Heart right ventricle (tissue), 16 donors: ENCODE results near the gene DGKZ. TPM values are rescaled to one million over a fixed set of nuclear protein-coding genes. Genes with fewer than 3 reads are reported as not detected.

Experiments used
- ATAC-seq, 8 donors: fragments of 200-7000 bp; cut with Tn5 transposase; one replicate each; pipeline ENCODE4 v1.9.1; 2020; ENCODE audit warnings: mild to moderate bottlenecking in 8 of 8, moderate library complexity in 8 of 8, moderate number of reproducible peaks in 1 of 8
- DNase-seq, 2 donors: peaks; one replicate each; pipeline ENCODE4 v3.0.0-alpha.2; 2020
- H3K27ac ChIP-seq, 10 donors: fragments of 200-600 bp; sonication (generic) in 2 of 10; one replicate each; pipeline versions ENCODE4 v1.5.0 to v1.8.0; 2020 to 2022; ENCODE audit warnings: mild to moderate bottlenecking in 3 of 10
- H3K27me3 ChIP-seq, 7 donors: fragments of 200-600 bp; one replicate each; pipeline ENCODE4 v1.8.0; 2021 to 2022; ENCODE audit warnings: mild to moderate bottlenecking in 2 of 7
- H3K36me3 ChIP-seq, 9 donors: fragments of 200-600 bp; sonication (generic) in 1 of 9; one replicate each; pipeline versions ENCODE4 v1.5.0 to v1.8.0; 2020 to 2022; ENCODE audit warnings: mild to moderate bottlenecking in 2 of 9
- H3K4me1 ChIP-seq, 9 donors: fragments of 200-600 bp; sonication (generic) in 1 of 9; one replicate each; pipeline versions ENCODE4 v1.5.0 to v1.8.0; 2020 to 2022; ENCODE audit warnings: mild to moderate bottlenecking in 4 of 9
- H3K4me3 ChIP-seq, 10 donors: fragments of 200-600 bp; sonication (generic) in 2 of 10; one replicate each; pipeline versions ENCODE4 v1.5.0 to v1.8.0; 2020 to 2022; ENCODE audit warnings: mild to moderate bottlenecking in 7 of 10, moderate library complexity in 2 of 10
- H3K9me3 ChIP-seq, 11 donors: fragments of 200-600 bp in 10 of 11; sonication (generic) in 2 of 11; one replicate each; pipeline versions ENCODE4 v1.5.0 to v1.8.0; 2013 to 2022; ENCODE audit warnings: mild to moderate bottlenecking in 2 of 11, control low read depth in 1 of 11, moderate library complexity in 1 of 11
- WGBS, 2 donors: extraction: QIAGEN DNeasy Blood & Tissue Kit; methylation state at CpG; one replicate each; pipeline ENCODE4 v1.1.7; 2013; ENCODE audit warnings: inconsistent platforms in 1 of 2; 5-methylcytosine and 5-hydroxymethylcytosine counted together
- intact Hi-C, 10 donors: fragments of 100-400 bp; cut with DNase I; formaldehyde crosslinking; loops; one replicate each; pipeline versions ENCODE4 v1.11.1 to v1.14.2; 2022
- polyA plus RNA-seq, 2 donors: library from polyadenylated mRNA; stranded (reverse); fragments of 200-250 nt; gene quantifications; one replicate each; pipeline ENCODE4 v1.2.3, GENCODE V29; 2013
- total RNA-seq, 10 donors: library from RNA; stranded (reverse); fragmentation: NEBNext Ultra II Directional in 3 of 10; extraction: Animal tissue kit (Norgen Biotek cat#: 25700) in 3 of 10; gene quantifications; one replicate each; pipeline versions ENCODE4 v1.2.1 to v1.2.4, GENCODE V29; 2021 to 2023
- TF ChIP-seq, protein P1 (sequence below), 9 donors: fragments of 200-600 bp; sonication (generic) in 2 of 9; IDR thresholded peaks; one replicate each; pipeline versions ENCODE4 v1.5.0 to v1.8.0; 2021 to 2022; ENCODE audit warnings: antibody characterized with exemption in 9 of 9, mild to moderate bottlenecking in 5 of 9, moderate library complexity in 1 of 9
- donor health status: Arrhythmogenic right ventricular cardiomyopathy.
- donor health status: ischemic (EF 13 %, LVEDD 7.1; RV severe dilation, severe dysfunction).
- donor health status: healthy with polysubstance abuse.
- donor health status: DM: no; HTN: yes; CAD: no.
- donor health status: DM: no; HTN: no; CAD: no.
- donor health status: ischemic (EF 25% LVEDD 6.9; RV normal size, moderate dysfunction).
- donor health status: ischemic (EF 25% LVEDD 5.7; RV mildly dilated, moderate dysfunction).
- donor health status: healthy.
- donor health status: DM: yes; HTN: yes; CAD: no.
- donor health status: Ischemic cardiomyopathy.
- donor health status: ischemic (EF 35%, LVEDD 5.7; RV mildly dilated, moderate dysfunction).
- donor health status: nonischemic (EF 11% LVEDD 7.7; RV severe dilation, severe dysfunction).
- donor health status: DM: yes; HTN: yes; CAD: no.
- donor health status: PGD.
- donor health status: ischemic (EF 29% LVEDD 5.4; RV normal size, mild dysfunction).
- donor health status: nonischemic (EF 23%, LVEDD 6.1; RV moderate dilation, normal function).

Gene DGKZ
- total and polyA plus RNA-seq, 12 donors, result 31.9 to 107 (median 60.1) TPM

DNA sequence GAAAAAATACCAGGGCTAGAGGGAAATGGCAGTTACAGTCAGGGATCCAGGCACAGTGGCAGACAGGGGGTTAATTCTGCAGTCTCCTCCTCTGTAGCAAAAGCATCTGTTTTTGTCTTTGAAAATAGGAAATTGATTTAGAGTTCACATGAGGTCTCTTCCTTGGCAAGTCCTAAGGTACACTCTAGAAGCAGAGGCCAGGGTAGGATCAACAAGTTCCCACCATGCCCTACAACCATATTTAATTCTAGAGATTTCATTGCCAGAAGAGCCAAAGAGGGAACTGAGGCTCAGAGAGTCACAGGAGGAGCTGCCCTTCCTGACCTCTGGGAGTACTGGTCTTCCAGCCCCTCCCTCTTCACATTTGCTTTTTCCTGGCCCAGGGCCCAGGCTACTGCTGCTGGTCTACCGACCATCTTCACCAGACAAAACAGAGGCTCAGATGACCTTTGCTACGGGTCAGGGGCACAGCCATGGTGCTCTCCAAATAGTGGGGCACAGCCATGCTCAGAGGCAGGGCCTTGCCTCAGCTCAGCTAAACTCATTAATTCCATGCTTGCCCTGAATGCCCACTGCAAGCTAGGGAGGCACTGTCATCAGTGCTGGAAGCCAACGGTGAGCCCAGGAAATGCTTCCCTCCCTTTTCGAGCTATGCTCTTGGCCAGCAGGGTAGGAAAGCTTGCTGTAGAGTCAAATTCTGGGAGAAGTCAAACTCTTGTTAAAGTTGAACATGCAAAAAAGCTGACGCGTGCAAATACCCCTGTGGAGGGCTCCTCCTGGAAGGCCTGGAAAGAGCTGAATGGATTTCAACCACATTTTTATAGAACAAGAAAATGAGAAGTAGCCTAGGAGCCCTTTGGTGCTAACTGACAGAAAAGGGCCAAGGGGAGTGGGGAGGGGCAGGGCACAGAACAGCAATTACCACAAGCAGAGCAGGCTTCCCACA is 56.0 kb downstream of the DGKZ start:
- Histone ChIP-seq H3K4me1 (peaks cover 5 to 36% (median 16%) of the 10 kb centered on the region in 9 donors), H3K4me3 (no peak overlapping the region), H3K9me3 (no peaks in the 10 kb centered on the region), H3K36me3 (peaks cover 0 to 81% (median 26%) of the 10 kb centered on the region in 9 donors), H3K27me3 (no peaks in the 10 kb centered on the region), H3K27ac (peak overlapping the region in 2 of 10 donors; percentile 1 to 44)
- DNase-seq (peak in 1 of 2 donors; percentile 33), ATAC-seq (peak in 7 of 8 donors; percentile 38 to 76 (median 56))
- intact Hi-C loops, result loop anchor here in 1 of 10 donors (5.0 kb wide), 1 partner anchor 209 kb away; no protein-coding TSS in a partner anchor
- TF ChIP-seq, protein P1, sequence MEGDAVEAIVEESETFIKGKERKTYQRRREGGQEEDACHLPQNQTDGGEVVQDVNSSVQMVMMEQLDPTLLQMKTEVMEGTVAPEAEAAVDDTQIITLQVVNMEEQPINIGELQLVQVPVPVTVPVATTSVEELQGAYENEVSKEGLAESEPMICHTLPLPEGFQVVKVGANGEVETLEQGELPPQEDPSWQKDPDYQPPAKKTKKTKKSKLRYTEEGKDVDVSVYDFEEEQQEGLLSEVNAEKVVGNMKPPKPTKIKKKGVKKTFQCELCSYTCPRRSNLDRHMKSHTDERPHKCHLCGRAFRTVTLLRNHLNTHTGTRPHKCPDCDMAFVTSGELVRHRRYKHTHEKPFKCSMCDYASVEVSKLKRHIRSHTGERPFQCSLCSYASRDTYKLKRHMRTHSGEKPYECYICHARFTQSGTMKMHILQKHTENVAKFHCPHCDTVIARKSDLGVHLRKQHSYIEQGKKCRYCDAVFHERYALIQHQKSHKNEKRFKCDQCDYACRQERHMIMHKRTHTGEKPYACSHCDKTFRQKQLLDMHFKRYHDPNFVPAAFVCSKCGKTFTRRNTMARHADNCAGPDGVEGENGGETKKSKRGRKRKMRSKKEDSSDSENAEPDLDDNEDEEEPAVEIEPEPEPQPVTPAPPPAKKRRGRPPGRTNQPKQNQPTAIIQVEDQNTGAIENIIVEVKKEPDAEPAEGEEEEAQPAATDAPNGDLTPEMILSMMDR (IDR thresholded peaks at IDR 0.05), result no peak
- 44% methylated on average over 6 of the region's 6 CpGs for WGBS, 2 donors

DNA sequence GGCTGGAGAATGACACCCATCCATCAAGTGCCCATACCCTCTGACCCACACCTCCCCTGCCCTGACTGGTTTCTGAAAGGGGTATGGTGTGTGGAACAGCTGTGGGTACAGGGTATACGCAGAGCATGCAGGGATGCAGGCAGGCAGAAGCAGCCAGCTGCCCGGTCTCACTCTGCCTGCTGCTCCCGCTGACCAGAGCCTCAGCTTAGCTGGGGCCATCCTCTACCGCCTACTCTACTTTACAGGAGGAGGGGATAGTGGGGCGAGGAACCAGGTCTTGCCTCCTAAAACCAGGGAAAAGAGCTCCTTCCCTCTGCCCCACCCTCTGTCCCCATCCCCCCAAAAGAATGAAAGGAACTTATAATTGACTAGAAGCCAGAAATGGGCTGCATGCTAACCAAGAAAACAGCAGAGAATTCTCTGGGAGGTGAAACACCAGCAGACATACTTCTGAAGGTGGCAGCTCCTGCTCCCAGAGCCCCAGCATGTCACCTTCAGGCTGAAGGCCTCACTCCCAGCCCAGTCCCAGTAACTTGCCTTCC is 57.3 kb downstream of the DGKZ start:
- Histone ChIP-seq H3K9me3 (no peaks in the 10 kb centered on the region), H3K27me3 (no peaks in the 10 kb centered on the region), H3K36me3 (peaks cover 0 to 81% (median 39%) of the 10 kb centered on the region in 9 donors), H3K27ac (no peak overlapping the region), H3K4me3 (no peak overlapping the region), H3K4me1 (peaks cover 5 to 36% (median 16%) of the 10 kb centered on the region in 9 donors)
- ATAC-seq, result no peak
- TF ChIP-seq, protein P1 (IDR thresholded peaks at IDR 0.05), result no peak
- no peak for DNase-seq
- 83 to 84% methylated on average over 5 of the region's 5 CpGs for WGBS, 2 donors
- intact Hi-C loops, result loop anchor here in 1 of 10 donors (5.0 kb wide), 1 partner anchor 208 kb away; no protein-coding TSS in a partner anchor

DNA sequence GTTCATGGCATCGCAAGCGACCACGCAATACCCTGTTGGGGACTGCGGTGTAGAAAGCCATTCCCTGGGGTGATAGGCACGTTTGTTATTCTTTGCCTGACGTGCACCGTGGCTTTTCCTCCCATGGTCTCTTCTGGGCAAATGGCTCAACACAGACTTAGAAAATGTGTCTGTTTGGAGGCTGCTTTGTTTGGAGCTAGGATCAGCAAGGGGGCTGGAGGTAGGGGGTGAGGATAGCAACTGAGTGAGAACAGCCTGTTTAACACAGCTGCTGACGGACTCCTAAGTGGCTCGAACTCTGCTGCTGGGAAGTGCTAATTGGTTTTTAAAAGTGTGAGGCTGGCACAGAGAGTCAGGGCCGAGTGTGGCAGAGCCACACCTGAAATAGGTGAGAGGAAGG is 60.4 kb downstream of the DGKZ start:
- DNase-seq (no peak), ATAC-seq (no peak)
- TF ChIP-seq, protein P1 (IDR thresholded peaks at IDR 0.05), result no peak
- no peaks in the 10 kb centered on the region for H3K9me3 ChIP-seq
- no peaks in the 10 kb centered on the region for H3K27me3 ChIP-seq
- H3K4me1 ChIP-seq, result peaks cover 5 to 31% (median 16%) of the 10 kb centered on the region in 9 donors
- WGBS, 2 donors, result 79 to 84% methylated on average over 10 of the region's 10 CpGs
- no peak overlapping the region for H3K4me3 ChIP-seq
- peaks cover 0 to 91% (median 46%) of the 10 kb centered on the region in 9 donors for H3K36me3 ChIP-seq
- H3K27ac ChIP-seq, result no peak overlapping the region
- intact Hi-C loops, result no loop called here

DNA sequence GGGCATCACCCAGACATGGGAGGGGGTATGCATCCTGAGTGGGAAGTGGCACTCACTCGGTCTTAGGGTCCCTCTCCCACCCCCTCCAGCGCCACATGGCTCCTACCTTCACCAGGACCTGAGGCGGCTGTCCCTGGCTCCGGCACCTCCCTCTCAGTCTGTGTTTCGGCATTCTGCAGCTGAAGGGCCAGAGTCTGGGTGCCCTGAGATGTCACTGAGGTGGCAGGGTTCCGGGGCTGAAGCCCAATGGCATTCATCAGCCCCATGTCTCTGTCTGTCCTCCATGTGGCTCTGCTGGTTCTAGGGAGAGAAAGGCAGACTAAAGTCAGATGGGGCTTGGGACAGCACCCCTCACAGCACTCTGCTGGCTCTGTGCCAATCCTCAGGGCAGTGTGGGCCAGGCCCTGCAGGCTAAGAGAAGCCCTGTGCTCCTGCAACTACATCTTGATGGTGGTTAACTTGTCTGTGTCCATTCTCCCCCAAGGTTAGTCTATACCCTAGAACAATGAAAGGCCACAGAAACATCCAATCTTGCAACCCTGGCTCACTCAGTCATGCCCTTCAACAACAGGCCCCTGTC is 61.2 kb downstream of the DGKZ start:
- TF ChIP-seq, protein P1 (IDR thresholded peaks at IDR 0.05), result no peak
- Histone ChIP-seq H3K27ac (no peak overlapping the region), H3K4me1 (peaks cover 0 to 23% (median 9%) of the 10 kb centered on the region in 9 donors), H3K27me3 (no peaks in the 10 kb centered on the region), H3K36me3 (peaks cover 0 to 92% (median 46%) of the 10 kb centered on the region in 9 donors), H3K4me3 (no peak overlapping the region), H3K9me3 (no peaks in the 10 kb centered on the region)
- WGBS, 2 donors, result 93 to 94% methylated on average over 6 of the region's 6 CpGs
- intact Hi-C loops, result no loop called here
- no peak for DNase-seq
- peak in 1 of 8 donors; percentile 18 for ATAC-seq
